Measurements from ENCODE around the gene KCNA5. TPM values are rescaled to one million over a fixed set of nuclear protein-coding genes. Genes with fewer than 3 reads are reported as not detected.

The KCNA5 gene
- total and polyA plus RNA-seq, 2 of the 4 experiments (the other 2 are of a cell fraction), result not detected

DNA sequence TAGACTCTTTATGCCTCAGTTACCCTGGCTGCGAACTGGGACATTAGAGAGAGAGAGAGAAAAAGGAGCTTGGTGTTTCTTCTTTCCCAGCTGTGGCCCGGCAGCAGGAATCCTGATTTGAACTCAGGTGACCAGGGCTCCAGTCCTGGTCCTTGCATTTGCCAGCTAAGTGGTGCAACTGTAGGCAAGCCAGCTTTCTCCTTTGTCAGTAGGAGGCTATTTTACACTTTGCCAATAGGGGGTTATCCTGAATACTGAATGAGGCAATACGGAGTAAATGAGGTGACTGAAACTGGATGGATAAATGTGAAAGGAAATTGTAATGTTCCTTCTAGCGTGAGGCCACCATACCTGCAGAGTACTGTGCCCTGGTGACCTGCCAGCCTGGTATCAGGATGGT is 27.8 kb downstream of the KCNA5 start:
- Histone ChIP-seq H3K4me2 (ENCODE audit: low read depth, low read length) (no peak overlapping the region), H3K9me1 (ENCODE audit: insufficient read depth, low read length) (no peaks in the 10 kb centered on the region), H2BK5ac (ENCODE audit: low read depth, low read length, poor library complexity, severe bottlenecking) (no peak overlapping the region), H3K4me3 (ENCODE audit: insufficient read depth, low read depth, low read length) (no peak overlapping the region), H3K23ac (ENCODE audit: low read depth, low read length) (no peak overlapping the region), H2BK120ac (ENCODE audit: low read depth, low read length) (no peak overlapping the region), H3K4ac (ENCODE audit: low read depth, low read length) (no peak overlapping the region), H2AK9ac (replicated peaks; ENCODE audit: low read depth, low read length, poor library complexity) (no peak overlapping the region), H4K91ac (ENCODE audit: insufficient read depth, low read depth, low read length) (no peak overlapping the region), H4K20me1 (ENCODE audit: insufficient read depth, low read length) (no peaks in the 10 kb centered on the region), H3K4me1 (ENCODE audit: control insufficient read depth, insufficient read depth, low read length) (no peaks in the 10 kb centered on the region), H4K5ac (ENCODE audit: low read depth, low read length) (no peak overlapping the region), H3K56ac (ENCODE audit: extremely low read depth, insufficient read depth, low read length) (no peak overlapping the region), H4K8ac (ENCODE audit: low read depth in 2 of 2, low read length in 2 of 2) (no peak overlapping the region), H3K27me3 (ENCODE audit: control insufficient read depth, insufficient read depth, low read length) (peaks cover 19% of the 10 kb centered on the region), H3K14ac (replicated peaks; ENCODE audit: low read depth, low read length) (no peak overlapping the region), H2AFZ (replicated peaks; ENCODE audit: low read length, poor library complexity) (no peak overlapping the region), H3K9me3 (ENCODE audit: control insufficient read depth, insufficient read depth, low read length) (no peaks in the 10 kb centered on the region), H3K9ac (ENCODE audit: low read depth, low read length) (no peak overlapping the region), H2BK20ac (ENCODE audit: low read depth, low read length) (no peak overlapping the region), H3K36me3 (ENCODE audit: control insufficient read depth, insufficient read depth, low read length) (no peaks in the 10 kb centered on the region), H3K79me1 (ENCODE audit: low read depth in 1 of 2, low read length in 2 of 2) (no peaks in the 10 kb centered on the region), H2AK5ac (ENCODE audit: low read depth, low read length) (no peak overlapping the region), H2BK15ac (ENCODE audit: low read depth, low read length) (no peak overlapping the region), H3K18ac (ENCODE audit: low read depth, low read length) (no peak overlapping the region), H3K27ac (ENCODE audit: insufficient read depth, low read length) (no peak overlapping the region)
- no CpG with 5 or more reads among the region's 4 CpGs for WGBS, 2 experiments (ENCODE audit: extremely low coverage in 2 of 2, insufficient read length in 1 of 2)
- intact Hi-C loops (cut with micrococcal nuclease), result no loop called here
- DNase-seq (no peak), ATAC-seq (ENCODE audit: low read depth) (no peak)
- CTCF ChIA-PET, result interaction anchor here (1.4 to 1.5 kb wide), 2 partner anchors 21 to 214 kb away, joined by 3 read pairs; no protein-coding TSS in a partner anchor
- POLR2A ChIA-PET (ENCODE audit: unreplicated experiment), result no interaction called here
- in situ Hi-C loops (cut with MboI; ENCODE audit: low sequenced_read_pairs), result no loop called here
- BruUV-seq (replicated peaks), result no TSS peak
- TF ChIP-seq MAFK (IDR thresholded peaks at IDR 0.05; ENCODE audit: low read depth, low read length), result no peak
- TF ChIP-seq BHLHE40 (IDR thresholded peaks at IDR 0.05; ENCODE audit: low read depth, low read length), result no peak
- no peak for TF ChIP-seq NFE2L2 (IDR thresholded peaks at IDR 0.05; ENCODE audit: low read depth, low read length)
- TF ChIP-seq RCOR1 (IDR thresholded peaks at IDR 0.05; ENCODE audit: insufficient replicate concordance, low read length), result no peak
- TF ChIP-seq POLR2A (IDR thresholded peaks at IDR 0.05; ENCODE audit: low read depth, low read length), result no peak
- TF ChIP-seq FOS (IDR thresholded peaks at IDR 0.05; ENCODE audit: low read depth, low read length), result no peak
- no peak for TF ChIP-seq CEBPB (IDR thresholded peaks at IDR 0.05; ENCODE audit: low read depth, low read length)
- TF ChIP-seq MAZ (IDR thresholded peaks at IDR 0.05; ENCODE audit: borderline replicate concordance, low read depth, low read length), result no peak
- no peak for TF ChIP-seq CHD1 (IDR thresholded peaks at IDR 0.05; ENCODE audit: low read depth, low read length)
- TF ChIP-seq, protein P1, sequence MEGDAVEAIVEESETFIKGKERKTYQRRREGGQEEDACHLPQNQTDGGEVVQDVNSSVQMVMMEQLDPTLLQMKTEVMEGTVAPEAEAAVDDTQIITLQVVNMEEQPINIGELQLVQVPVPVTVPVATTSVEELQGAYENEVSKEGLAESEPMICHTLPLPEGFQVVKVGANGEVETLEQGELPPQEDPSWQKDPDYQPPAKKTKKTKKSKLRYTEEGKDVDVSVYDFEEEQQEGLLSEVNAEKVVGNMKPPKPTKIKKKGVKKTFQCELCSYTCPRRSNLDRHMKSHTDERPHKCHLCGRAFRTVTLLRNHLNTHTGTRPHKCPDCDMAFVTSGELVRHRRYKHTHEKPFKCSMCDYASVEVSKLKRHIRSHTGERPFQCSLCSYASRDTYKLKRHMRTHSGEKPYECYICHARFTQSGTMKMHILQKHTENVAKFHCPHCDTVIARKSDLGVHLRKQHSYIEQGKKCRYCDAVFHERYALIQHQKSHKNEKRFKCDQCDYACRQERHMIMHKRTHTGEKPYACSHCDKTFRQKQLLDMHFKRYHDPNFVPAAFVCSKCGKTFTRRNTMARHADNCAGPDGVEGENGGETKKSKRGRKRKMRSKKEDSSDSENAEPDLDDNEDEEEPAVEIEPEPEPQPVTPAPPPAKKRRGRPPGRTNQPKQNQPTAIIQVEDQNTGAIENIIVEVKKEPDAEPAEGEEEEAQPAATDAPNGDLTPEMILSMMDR (conservative IDR thresholded peaks at IDR 0.05; ENCODE audit: low read depth, low read length), result no peak
- no peak for TF ChIP-seq RFX5 (IDR thresholded peaks at IDR 0.05; ENCODE audit: low read depth, low read length)
- TF ChIP-seq SMC3 (IDR thresholded peaks at IDR 0.05; ENCODE audit: low read depth, low read length), result no peak
- dilution Hi-C loops (cut with HindIII; ENCODE audit: low sequenced_read_pairs, unreplicated experiment), result no loop called here
